HepG2 (cell line): ENCODE data around the gene SWI5. TPM values are rescaled to one million over a fixed set of nuclear protein-coding genes. Genes with fewer than 3 reads are reported as not detected.

Experiments used
- AGO2 ChIP-seq: fragments of 200-400 bp; formaldehyde crosslinking; optimal IDR thresholded peaks from 2 replicates; pipeline ENCODE3; 2017; ENCODE audit warnings: mild to moderate bottlenecking, low read depth, low read length, moderate library complexity
- ARNT2 ChIP-seq: sonication (generic); formaldehyde crosslinking; IDR thresholded peaks from 2 replicates; pipeline ENCODE4 v1.8.0; 2022; ENCODE audit warnings: mild to moderate bottlenecking, low read depth, missing genetic modification reagents, moderate library complexity
- CCDC6 ChIP-seq: sonication (generic); formaldehyde crosslinking; IDR thresholded peaks from 2 replicates; pipeline ENCODE4 v1.8.1; 2022; ENCODE audit warnings: mild to moderate bottlenecking, missing genetic modification reagents, moderate library complexity
- FLYWCH1 ChIP-seq: sonication (generic); formaldehyde crosslinking; IDR thresholded peaks from 2 replicates; pipeline ENCODE4 v1.8.1; 2023; ENCODE audit warnings: mild to moderate bottlenecking, missing genetic modification reagents
- FOSL2 ChIP-seq: sonication (generic); formaldehyde crosslinking; IDR thresholded peaks from 2 replicates; pipeline ENCODE4 v1.4.0; 2020; ENCODE audit warnings: missing genetic modification reagents
- MAZ ChIP-seq, 2 experiments: sonication (generic) in 1 of 2; formaldehyde crosslinking in 1 of 2; IDR thresholded peaks; 2 replicates each; pipeline versions ENCODE4 v1.5.0 to v1.6.1; 2012 to 2020; ENCODE audit warnings: low read depth in 2 of 2, mild to moderate bottlenecking in 2 of 2, borderline replicate concordance in 1 of 2, improper control_type of control experiment in 1 of 2, low read length in 1 of 2, missing genetic modification reagents in 1 of 2, moderate library complexity in 1 of 2
- MLLT10 ChIP-seq: sonication (generic); formaldehyde crosslinking; IDR thresholded peaks from 2 replicates; pipeline ENCODE4 v1.4.0; 2020; ENCODE audit warnings: missing genetic modification reagents
- NFIB ChIP-seq: sonication (generic); formaldehyde crosslinking; IDR thresholded peaks from 2 replicates; pipeline ENCODE4 v1.9.0; 2021; ENCODE audit warnings: missing genetic modification reagents, mild to moderate bottlenecking, borderline replicate concordance
- REST ChIP-seq, 2 experiments: IDR thresholded peaks; 2 replicates each; pipeline ENCODE4 v1.6.1; 2011 to 2012; ENCODE audit warnings: low read length in 2 of 2, borderline replicate concordance in 1 of 2, low read depth in 1 of 2, mild to moderate bottlenecking in 1 of 2, moderate library complexity in 1 of 2
- ZFY ChIP-seq: sonication (generic); formaldehyde crosslinking; IDR thresholded peaks from 2 replicates; pipeline ENCODE4 v1.4.0; 2020; ENCODE audit warnings: missing genetic modification reagents
- ZKSCAN8 ChIP-seq: IDR thresholded peaks from 2 replicates; pipeline ENCODE4 v1.6.1; 2016; ENCODE audit warnings: borderline replicate concordance, missing genetic modification reagents, missing compliant biosample characterization
- ZNF34 ChIP-seq: sonication (generic); formaldehyde crosslinking; IDR thresholded peaks from 2 replicates; pipeline ENCODE4 v1.4.0; 2020; ENCODE audit warnings: mild to moderate bottlenecking, missing genetic modification reagents, borderline replicate concordance
- ZNF768 ChIP-seq: sonication (generic); formaldehyde crosslinking; IDR thresholded peaks from 2 replicates; pipeline ENCODE4 v1.4.0; 2020; ENCODE audit warnings: missing genetic modification reagents
- ZNF775 ChIP-seq: sonication (generic); formaldehyde crosslinking; IDR thresholded peaks from 2 replicates; pipeline ENCODE4 v1.4.0; 2020; ENCODE audit warnings: missing genetic modification reagents, mild to moderate bottlenecking, moderate library complexity, borderline replicate concordance
- ZNF777 ChIP-seq: sonication (generic); formaldehyde crosslinking; IDR thresholded peaks from 2 replicates; pipeline ENCODE4 v1.4.0; 2020; ENCODE audit warnings: missing genetic modification reagents
- polyA plus RNA-seq, 8 experiments: library from polyadenylated mRNA; depleted of rRNA in 3 of 8; stranded (reverse) in 7 of 8; unstranded in 1 of 8; fragments of >200 nt; fragmentation: Illumina TruSeq in 4 of 8; extraction: Trizol in 4 of 8; gene quantifications; 2 replicates each; pipeline versions ENCODE4 v1.2.1 to v1.2.3, GENCODE V29; 2011 to 2016; ENCODE audit warnings: low read depth in 4 of 8, missing spikeins in 1 of 8, mixed read lengths in 1 of 8; ENCODE audit not compliant: insufficient read depth in 1 of 8
- total RNA-seq, 5 experiments: library from RNA; depleted of rRNA; stranded (reverse); fragments of >200 nt; fragmentation: Illumina TruSeq; extraction: Trizol; gene quantifications; 2 replicates each; pipeline ENCODE4 v1.2.3, GENCODE V29; 2016; ENCODE audit warnings: low read depth in 1 of 5
- TF ChIP-seq, protein P1 (sequence below), 2 experiments: sonication (generic) in 1 of 2; formaldehyde crosslinking in 1 of 2; IDR thresholded peaks; 2 replicates each; pipeline versions ENCODE4 v1.4.0 to v1.6.1; 2016 to 2020; ENCODE audit warnings: borderline replicate concordance in 1 of 2, low read depth in 1 of 2, mild to moderate bottlenecking in 1 of 2, missing genetic modification reagents in 1 of 2

The SWI5 gene
- total and polyA plus RNA-seq, 2 of the 13 experiments (the other 11 are each of a cell fraction or from before 2014, with no cell fraction given) = 39.2 to 41.0 TPM

- TF ChIP-seq REST (IDR thresholded peaks at IDR 0.05; ENCODE audit: borderline replicate concordance in 1 of 2, low read depth in 1 of 2, low read length in 2 of 2) (0 out of 4 replicates have a peak, but pooled peaks of 1 of the 2 experiments have one; percentile 57), NFIB (no peak), FOSL2 (CRISPR knock-in tag) (no peak), ZNF34 (CRISPR knock-in tag) (no peak), ZNF768 (0 out of 2 replicates have a peak, but pooled peaks have one; percentile 28), FLYWCH1 (CRISPR knock-in tag) (no peak), MLLT10 (CRISPR knock-in tag) (no peak), MAZ (IDR thresholded peaks at IDR 0.05; ENCODE audit: borderline replicate concordance, low read depth, low read length) (0 out of 2 replicates have a peak, but pooled peaks have one; percentile 12), MAZ (CRISPR knock-in tag; IDR thresholded peaks at IDR 0.05; ENCODE audit: low read depth) (no peak), ZKSCAN8 (CRISPR knock-in tag) (no peak), ZNF777 (CRISPR knock-in tag) (peak; percentile 48; the same call in 1 of the 2 replicates), ZFY (CRISPR knock-in tag) (peak; percentile 17; the same call in 1 of the 2 replicates), ARNT2 (CRISPR knock-in tag) (peak; percentile 7; the same call in 1 of the 2 replicates), CCDC6 (peak; percentile 48; the same call in 1 of the 2 replicates), ZNF775 (no peak), AGO2 (peak; percentile 32)
- TF ChIP-seq, protein P1, sequence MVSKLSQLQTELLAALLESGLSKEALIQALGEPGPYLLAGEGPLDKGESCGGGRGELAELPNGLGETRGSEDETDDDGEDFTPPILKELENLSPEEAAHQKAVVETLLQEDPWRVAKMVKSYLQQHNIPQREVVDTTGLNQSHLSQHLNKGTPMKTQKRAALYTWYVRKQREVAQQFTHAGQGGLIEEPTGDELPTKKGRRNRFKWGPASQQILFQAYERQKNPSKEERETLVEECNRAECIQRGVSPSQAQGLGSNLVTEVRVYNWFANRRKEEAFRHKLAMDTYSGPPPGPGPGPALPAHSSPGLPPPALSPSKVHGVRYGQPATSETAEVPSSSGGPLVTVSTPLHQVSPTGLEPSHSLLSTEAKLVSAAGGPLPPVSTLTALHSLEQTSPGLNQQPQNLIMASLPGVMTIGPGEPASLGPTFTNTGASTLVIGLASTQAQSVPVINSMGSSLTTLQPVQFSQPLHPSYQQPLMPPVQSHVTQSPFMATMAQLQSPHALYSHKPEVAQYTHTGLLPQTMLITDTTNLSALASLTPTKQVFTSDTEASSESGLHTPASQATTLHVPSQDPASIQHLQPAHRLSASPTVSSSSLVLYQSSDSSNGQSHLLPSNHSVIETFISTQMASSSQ (IDR thresholded peaks at IDR 0.05; ENCODE audit: low read depth) = no peak
- TF ChIP-seq, protein P1 (CRISPR knock-in tag; IDR thresholded peaks at IDR 0.05; ENCODE audit: borderline replicate concordance) = no peak; the same call in 1 of the 2 replicates
Observed at GRCh38 chr9:128275198-128276007, 673 bp upstream of the SWI5 start, which contains the start of gene GOLGA2 (continued).
